HepG2 (cell line): ENCODE data around the gene PCGF5. TPM values are rescaled to one million over a fixed set of nuclear protein-coding genes. Genes with fewer than 3 reads are reported as not detected.
A peak's percentile ranks its signal among the peaks of the same experiment; 100 is the strongest.

Experiments used
- CBX1 ChIP-seq: IDR thresholded peaks from one replicate; pipeline ENCODE4 v1.6.1; 2016; ENCODE audit warnings: antibody characterized with exemption, low read depth
- GATAD1 ChIP-seq: IDR thresholded peaks from 2 replicates; pipeline ENCODE4 v1.6.1; 2016; ENCODE audit warnings: missing genetic modification reagents, missing compliant biosample characterization
- HDAC2 ChIP-seq: sonication (generic); formaldehyde crosslinking; IDR thresholded peaks from 2 replicates; pipeline ENCODE4 v1.4.0; 2020; ENCODE audit warnings: missing genetic modification reagents
- IRF2 ChIP-seq: IDR thresholded peaks from 2 replicates; pipeline ENCODE4 v1.6.1; 2018; ENCODE audit warnings: missing genetic modification reagents, missing compliant biosample characterization
- MAFF ChIP-seq: IDR thresholded peaks from 2 replicates; pipeline ENCODE4 v1.6.1; 2011; ENCODE audit warnings: low read depth, low read length, improper control_type of control experiment
- SMAD9 ChIP-seq: sonication (generic); formaldehyde crosslinking; IDR thresholded peaks from 2 replicates; pipeline ENCODE4 v1.5.1; 2020; ENCODE audit warnings: mild to moderate bottlenecking, missing genetic modification reagents
- USF2 ChIP-seq, 2 experiments: sonication (generic) in 1 of 2; formaldehyde crosslinking in 1 of 2; IDR thresholded peaks; 2 replicates each; pipeline versions ENCODE4 v1.5.1 to v1.6.1; 2011 to 2020; ENCODE audit warnings: borderline replicate concordance in 1 of 2, low read depth in 1 of 2, low read length in 1 of 2, mild to moderate bottlenecking in 1 of 2, missing genetic modification reagents in 1 of 2, moderate library complexity in 1 of 2
- ZBTB37 ChIP-seq: sonication (generic); formaldehyde crosslinking; IDR thresholded peaks from 2 replicates; pipeline ENCODE4 v1.4.0; 2020; ENCODE audit warnings: mild to moderate bottlenecking, missing genetic modification reagents
- ZBTB49 ChIP-seq: sonication (generic); formaldehyde crosslinking; IDR thresholded peaks from 2 replicates; pipeline ENCODE4 v1.4.0; 2020; ENCODE audit warnings: missing genetic modification reagents, borderline replicate concordance
- ZC3H13 ChIP-seq: sonication (generic); formaldehyde crosslinking; IDR thresholded peaks from 2 replicates; pipeline ENCODE4 v1.8.1; 2023; ENCODE audit warnings: mild to moderate bottlenecking, missing genetic modification reagents, moderate library complexity
- ZFP36L1 ChIP-seq: sonication (generic); formaldehyde crosslinking; IDR thresholded peaks from 2 replicates; pipeline ENCODE4 v1.8.0; 2022; ENCODE audit warnings: mild to moderate bottlenecking, missing genetic modification reagents, moderate library complexity
- ZNF484 ChIP-seq: sonication (generic); formaldehyde crosslinking; IDR thresholded peaks from 2 replicates; pipeline ENCODE4 v1.5.1; 2020; ENCODE audit warnings: mild to moderate bottlenecking, low read depth, missing genetic modification reagents, borderline replicate concordance
- ZNF557 ChIP-seq: sonication (generic); formaldehyde crosslinking; IDR thresholded peaks from 2 replicates; pipeline ENCODE4 v1.4.0; 2020; ENCODE audit warnings: missing genetic modification reagents
- ZNF567 ChIP-seq: sonication (generic); formaldehyde crosslinking; IDR thresholded peaks from 2 replicates; pipeline ENCODE4 v1.8.1; 2023; ENCODE audit warnings: mild to moderate bottlenecking, missing genetic modification reagents, borderline replicate concordance
- ZNF883 ChIP-seq: sonication (generic); formaldehyde crosslinking; IDR thresholded peaks from 2 replicates; pipeline ENCODE4 v1.5.1; 2020; ENCODE audit warnings: mild to moderate bottlenecking, missing genetic modification reagents; ENCODE audit errors: not compliant biosample characterization
- polyA plus RNA-seq, 8 experiments: library from polyadenylated mRNA; depleted of rRNA in 3 of 8; stranded (reverse) in 7 of 8; unstranded in 1 of 8; fragments of >200 nt; fragmentation: Illumina TruSeq in 4 of 8; extraction: Trizol in 4 of 8; gene quantifications; 2 replicates each; pipeline versions ENCODE4 v1.2.1 to v1.2.3, GENCODE V29; 2011 to 2016; ENCODE audit warnings: low read depth in 4 of 8, missing spikeins in 1 of 8, mixed read lengths in 1 of 8; ENCODE audit not compliant: insufficient read depth in 1 of 8
- total RNA-seq, 5 experiments: library from RNA; depleted of rRNA; stranded (reverse); fragments of >200 nt; fragmentation: Illumina TruSeq; extraction: Trizol; gene quantifications; 2 replicates each; pipeline ENCODE4 v1.2.3, GENCODE V29; 2016; ENCODE audit warnings: low read depth in 1 of 5
- TF ChIP-seq, protein P1 (sequence below): sonication (generic); formaldehyde crosslinking; IDR thresholded peaks from 2 replicates; pipeline ENCODE4 v1.8.0; 2022; ENCODE audit warnings: mild to moderate bottlenecking, missing genetic modification reagents
- TF ChIP-seq, protein P2 (sequence below): fragments of 450-650 bp; IDR thresholded peaks from 2 replicates; pipeline ENCODE4 v1.6.1; 2017; ENCODE audit warnings: mild to moderate bottlenecking

PCGF5 gene
- total and polyA plus RNA-seq, 2 of the 13 experiments (the other 11 are each of a cell fraction or from before 2014, with no cell fraction given), result 61.3 to 138 TPM

- TF ChIP-seq, protein P1, sequence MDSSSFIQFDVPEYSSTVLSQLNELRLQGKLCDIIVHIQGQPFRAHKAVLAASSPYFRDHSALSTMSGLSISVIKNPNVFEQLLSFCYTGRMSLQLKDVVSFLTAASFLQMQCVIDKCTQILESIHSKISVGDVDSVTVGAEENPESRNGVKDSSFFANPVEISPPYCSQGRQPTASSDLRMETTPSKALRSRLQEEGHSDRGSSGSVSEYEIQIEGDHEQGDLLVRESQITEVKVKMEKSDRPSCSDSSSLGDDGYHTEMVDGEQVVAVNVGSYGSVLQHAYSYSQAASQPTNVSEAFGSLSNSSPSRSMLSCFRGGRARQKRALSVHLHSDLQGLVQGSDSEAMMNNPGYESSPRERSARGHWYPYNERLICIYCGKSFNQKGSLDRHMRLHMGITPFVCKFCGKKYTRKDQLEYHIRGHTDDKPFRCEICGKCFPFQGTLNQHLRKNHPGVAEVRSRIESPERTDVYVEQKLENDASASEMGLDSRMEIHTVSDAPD (CRISPR knock-in tag), result no peak
- no peak for TF ChIP-seq SMAD9
- no peak for TF ChIP-seq ZNF484 (CRISPR knock-in tag)
- no peak; the same call in 1 of the 2 replicates for TF ChIP-seq ZC3H13 (CRISPR knock-in tag)
- TF ChIP-seq IRF2 (CRISPR knock-in tag), result peak; percentile 84
- no peak for TF ChIP-seq ZBTB49 (CRISPR knock-in tag)
- TF ChIP-seq ZNF883 (CRISPR knock-in tag), result no peak
- no peak for TF ChIP-seq ZBTB37 (CRISPR knock-in tag)
- TF ChIP-seq USF2 (IDR thresholded peaks at IDR 0.05; ENCODE audit: low read depth, low read length), result no peak
- TF ChIP-seq USF2 (CRISPR knock-in tag; IDR thresholded peaks at IDR 0.05; ENCODE audit: borderline replicate concordance), result no peak; the same call in 1 of the 2 replicates
- TF ChIP-seq ZNF557 (CRISPR knock-in tag), result no peak
- TF ChIP-seq, protein P2, sequence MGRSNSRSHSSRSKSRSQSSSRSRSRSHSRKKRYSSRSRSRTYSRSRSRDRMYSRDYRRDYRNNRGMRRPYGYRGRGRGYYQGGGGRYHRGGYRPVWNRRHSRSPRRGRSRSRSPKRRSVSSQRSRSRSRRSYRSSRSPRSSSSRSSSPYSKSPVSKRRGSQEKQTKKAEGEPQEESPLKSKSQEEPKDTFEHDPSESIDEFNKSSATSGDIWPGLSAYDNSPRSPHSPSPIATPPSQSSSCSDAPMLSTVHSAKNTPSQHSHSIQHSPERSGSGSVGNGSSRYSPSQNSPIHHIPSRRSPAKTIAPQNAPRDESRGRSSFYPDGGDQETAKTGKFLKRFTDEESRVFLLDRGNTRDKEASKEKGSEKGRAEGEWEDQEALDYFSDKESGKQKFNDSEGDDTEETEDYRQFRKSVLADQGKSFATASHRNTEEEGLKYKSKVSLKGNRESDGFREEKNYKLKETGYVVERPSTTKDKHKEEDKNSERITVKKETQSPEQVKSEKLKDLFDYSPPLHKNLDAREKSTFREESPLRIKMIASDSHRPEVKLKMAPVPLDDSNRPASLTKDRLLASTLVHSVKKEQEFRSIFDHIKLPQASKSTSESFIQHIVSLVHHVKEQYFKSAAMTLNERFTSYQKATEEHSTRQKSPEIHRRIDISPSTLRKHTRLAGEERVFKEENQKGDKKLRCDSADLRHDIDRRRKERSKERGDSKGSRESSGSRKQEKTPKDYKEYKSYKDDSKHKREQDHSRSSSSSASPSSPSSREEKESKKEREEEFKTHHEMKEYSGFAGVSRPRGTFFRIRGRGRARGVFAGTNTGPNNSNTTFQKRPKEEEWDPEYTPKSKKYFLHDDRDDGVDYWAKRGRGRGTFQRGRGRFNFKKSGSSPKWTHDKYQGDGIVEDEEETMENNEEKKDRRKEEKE, result no peak
- TF ChIP-seq CBX1, result no peak
- TF ChIP-seq MAFF, result no peak
- no peak for TF ChIP-seq ZNF567 (CRISPR knock-in tag)
- TF ChIP-seq GATAD1, result no peak
- TF ChIP-seq HDAC2 (CRISPR knock-in tag), result no peak
- no peak for TF ChIP-seq ZFP36L1 (CRISPR knock-in tag)
Observed at GRCh38 chr10:91220194-91220953, at the start of gene PCGF5 (continued).
